Measurements from ENCODE around the gene CIROP. TPM values are rescaled to one million over a fixed set of nuclear protein-coding genes. Genes with fewer than 3 reads are reported as not detected.
A peak's percentile ranks its signal among the peaks of the same experiment; 100 is the strongest.

CIROP gene
- total and polyA plus RNA-seq, 9 of the 15 experiments (the other 6 are each of a cell fraction or from before 2014, with no cell fraction given), result not detected

GRCh38 chr14:23114120-23114458 lies 9.3 kb upstream of the CIROP start:
- Histone ChIP-seq H3K9me1 (ENCODE audit: control insufficient read depth, insufficient read depth, low read length) (no peaks in the 10 kb centered on the region), H3K4me2 (ENCODE audit: insufficient read depth, low read length) (no peak overlapping the region), H2AFZ (ENCODE audit: low read depth, low read length) (no peak overlapping the region), H3K27me3 (ENCODE audit: control insufficient read depth in 2 of 2, insufficient read depth in 2 of 2, low read length in 2 of 2) (peaks cover 0 to 13% of the 10 kb centered on the region in 2 experiments; a peak in 3 of 5 replicates), H3K27ac (ENCODE audit: extremely low read depth, low read depth, low read length) (no peak overlapping the region), H3K9me3 (replicated peaks; ENCODE audit: control insufficient read depth, insufficient read depth, low read depth, low read length) (no peaks in the 10 kb centered on the region), H3K9ac (ENCODE audit: insufficient read depth in 1 of 2, low read depth in 2 of 2, low read length in 2 of 2) (peak overlapping the region in 1 of 2 experiments; percentile 43; a peak in 1 of 4 replicates), H3K79me2 (ENCODE audit: control insufficient read depth, insufficient read depth, low read length) (no peaks in the 10 kb centered on the region), H3K36me3 (ENCODE audit: control insufficient read depth, insufficient read depth, low read length) (no peaks in the 10 kb centered on the region), H4K20me1 (replicated peaks; ENCODE audit: control insufficient read depth, insufficient read depth, low read length) (peaks cover 3% of the 10 kb centered on the region; the same call in 1 of the 2 replicates), H3K4me3 (no peak overlapping the region), H3K4me1 (replicated peaks in 1 of 2; ENCODE audit: control insufficient read depth in 2 of 2, insufficient read depth in 2 of 2, low read length in 2 of 2) (peaks cover 26 to 53% of the 10 kb centered on the region in 2 experiments)
- BruUV-seq (replicated peaks), result no TSS peak
- FAIRE-seq, result no peak
- in situ Hi-C loops (cut with MboI) (no loop called here), intact Hi-C loops (cut with micrococcal nuclease) (no loop called here)
- ChIA-PET POLR2A (interaction anchor here (0.7 kb wide), 1 partner anchor 164 kb away, joined by 3 read pairs; no protein-coding TSS in a partner anchor), CTCF (ENCODE audit: low intra/inter-chr PET ratio) (no interaction called here)
- DNase-seq (ENCODE audit: extremely low read depth in 1 of 4, low spot score in 3 of 4), result no peak
- ATAC-seq, result no peak
- WGBS (ENCODE audit: insufficient coverage, low coverage, missing lambda C conversion rate), result 58% methylated on average over 5 of the region's 5 CpGs
- TF ChIP-seq HMG20A (CRISPR knock-in tag; conservative IDR thresholded peaks at IDR 0.05) (no peak), EP400 (IDR thresholded peaks at IDR 0.05) (no peak), ETS1 (conservative IDR thresholded peaks at IDR 0.05; ENCODE audit: control insufficient read depth, low read depth, low read length) (no peak), POU5F1 (IDR thresholded peaks at IDR 0.05; ENCODE audit: borderline replicate concordance, low read depth, low read length, partially characterized antibody) (no peak), ZNF224 (CRISPR knock-in tag; IDR thresholded peaks at IDR 0.05) (no peak), MED1 (CRISPR knock-in tag; IDR thresholded peaks at IDR 0.05; ENCODE audit: borderline replicate concordance) (no peak), JUNB (CRISPR knock-in tag; conservative IDR thresholded peaks at IDR 0.05) (no peak), FOXA3 (CRISPR knock-in tag; conservative IDR thresholded peaks at IDR 0.05 in 1 of 2, IDR thresholded peaks at IDR 0.05 in 1 of 2) (no peak), HCFC1 (IDR thresholded peaks at IDR 0.05; ENCODE audit: low read depth, low read length) (no peak), NCOA2 (IDR thresholded peaks at IDR 0.05; ENCODE audit: partially characterized antibody in 2 of 2) (no peak), SMARCB1 (IDR thresholded peaks at IDR 0.05; ENCODE audit: insufficient read length, low read depth) (no peak), EWSR1 (IDR thresholded peaks at IDR 0.05; ENCODE audit: borderline replicate concordance, low read depth, partially characterized antibody) (no peak)
- TF ChIP-seq, protein P1, sequence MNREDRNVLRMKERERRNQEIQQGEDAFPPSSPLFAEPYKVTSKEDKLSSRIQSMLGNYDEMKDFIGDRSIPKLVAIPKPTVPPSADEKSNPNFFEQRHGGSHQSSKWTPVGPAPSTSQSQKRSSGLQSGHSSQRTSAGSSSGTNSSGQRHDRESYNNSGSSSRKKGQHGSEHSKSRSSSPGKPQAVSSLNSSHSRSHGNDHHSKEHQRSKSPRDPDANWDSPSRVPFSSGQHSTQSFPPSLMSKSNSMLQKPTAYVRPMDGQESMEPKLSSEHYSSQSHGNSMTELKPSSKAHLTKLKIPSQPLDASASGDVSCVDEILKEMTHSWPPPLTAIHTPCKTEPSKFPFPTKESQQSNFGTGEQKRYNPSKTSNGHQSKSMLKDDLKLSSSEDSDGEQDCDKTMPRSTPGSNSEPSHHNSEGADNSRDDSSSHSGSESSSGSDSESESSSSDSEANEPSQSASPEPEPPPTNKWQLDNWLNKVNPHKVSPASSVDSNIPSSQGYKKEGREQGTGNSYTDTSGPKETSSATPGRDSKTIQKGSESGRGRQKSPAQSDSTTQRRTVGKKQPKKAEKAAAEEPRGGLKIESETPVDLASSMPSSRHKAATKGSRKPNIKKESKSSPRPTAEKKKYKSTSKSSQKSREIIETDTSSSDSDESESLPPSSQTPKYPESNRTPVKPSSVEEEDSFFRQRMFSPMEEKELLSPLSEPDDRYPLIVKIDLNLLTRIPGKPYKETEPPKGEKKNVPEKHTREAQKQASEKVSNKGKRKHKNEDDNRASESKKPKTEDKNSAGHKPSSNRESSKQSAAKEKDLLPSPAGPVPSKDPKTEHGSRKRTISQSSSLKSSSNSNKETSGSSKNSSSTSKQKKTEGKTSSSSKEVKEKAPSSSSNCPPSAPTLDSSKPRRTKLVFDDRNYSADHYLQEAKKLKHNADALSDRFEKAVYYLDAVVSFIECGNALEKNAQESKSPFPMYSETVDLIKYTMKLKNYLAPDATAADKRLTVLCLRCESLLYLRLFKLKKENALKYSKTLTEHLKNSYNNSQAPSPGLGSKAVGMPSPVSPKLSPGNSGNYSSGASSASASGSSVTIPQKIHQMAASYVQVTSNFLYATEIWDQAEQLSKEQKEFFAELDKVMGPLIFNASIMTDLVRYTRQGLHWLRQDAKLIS (CRISPR knock-in tag; IDR thresholded peaks at IDR 0.05), result no peak
- TF ChIP-seq, protein P2, sequence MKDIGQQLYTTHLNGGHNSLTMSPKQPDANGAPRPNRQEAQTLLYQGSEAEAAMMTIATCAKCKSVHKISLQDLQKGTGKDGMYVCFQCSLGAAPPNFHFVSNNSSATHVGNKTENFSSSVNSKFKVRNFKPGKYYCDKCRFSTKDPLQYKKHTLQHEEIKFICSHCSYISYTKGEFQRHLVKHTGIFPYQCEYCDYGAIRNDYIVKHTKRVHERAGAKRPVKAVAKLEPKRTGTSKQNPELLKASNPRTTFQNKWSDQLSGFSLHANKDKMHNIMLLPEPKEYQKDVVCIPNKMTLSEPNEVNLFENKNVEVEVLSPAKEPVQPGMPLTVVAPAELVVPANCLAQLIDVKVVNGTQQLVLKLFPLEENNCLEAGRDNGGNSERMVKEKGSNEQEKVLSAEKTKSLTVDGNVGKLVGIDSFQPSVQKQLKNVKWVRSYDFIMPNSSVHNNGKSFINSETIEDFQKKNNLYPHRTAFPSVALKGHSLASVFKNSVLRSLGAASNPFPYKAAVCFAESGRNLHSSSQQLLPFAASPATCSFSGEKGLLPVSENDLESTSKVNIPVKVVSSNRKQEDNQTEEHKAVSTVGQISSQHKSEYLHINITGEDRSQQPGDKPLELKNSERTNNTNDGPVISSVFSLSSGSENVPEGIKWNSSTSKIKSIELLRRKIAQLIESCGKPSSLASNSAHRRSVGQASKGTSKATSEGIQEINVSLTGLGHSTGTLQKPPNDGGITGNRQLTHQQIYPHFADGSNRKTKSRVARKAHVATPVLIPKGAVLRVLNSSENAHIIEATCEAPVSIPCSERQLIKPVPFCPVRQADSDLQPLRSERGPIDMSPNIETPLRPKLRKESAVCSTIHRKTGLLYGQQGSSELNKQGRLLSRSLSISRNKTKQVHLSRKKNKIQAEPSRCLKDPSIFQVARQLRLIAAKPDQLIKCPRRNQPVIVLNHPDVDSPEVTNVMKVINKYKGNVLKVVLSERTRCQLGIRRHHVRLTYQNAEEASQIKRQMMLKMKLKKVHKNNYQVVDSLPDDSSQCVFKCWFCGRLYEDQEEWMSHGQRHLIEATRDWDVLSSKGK (CRISPR knock-in tag; IDR thresholded peaks at IDR 0.05), result no peak

Measured in K562 (cell line).